Hematopoietic multipotent progenitor cell (in vitro differentiated cells): ENCODE results near the gene SKA3. TPM values are rescaled to one million over a fixed set of nuclear protein-coding genes. Genes with fewer than 3 reads are reported as not detected.
"Not testable (repeated sequence)": the region's sequence is repeated elsewhere in the genome, so short reads cannot be mapped to it uniquely, and the experiment has no call there.

Experiments
- DNase-seq, 3 donors: peaks; one replicate each; pipeline ENCODE4 v3.0.0-alpha.2; 2011 to 2015; ENCODE audit warnings: low read depth in 2 of 3, low spot score in 2 of 3
- total RNA-seq: library from RNA; depleted of rRNA; stranded (reverse); fragments of >200 nt; gene quantifications from one replicate; pipeline ENCODE4 v1.2.3, GENCODE V29; 2012

The SKA3 gene
- total RNA-seq, 1 donor = 4.8 TPM

DNA sequence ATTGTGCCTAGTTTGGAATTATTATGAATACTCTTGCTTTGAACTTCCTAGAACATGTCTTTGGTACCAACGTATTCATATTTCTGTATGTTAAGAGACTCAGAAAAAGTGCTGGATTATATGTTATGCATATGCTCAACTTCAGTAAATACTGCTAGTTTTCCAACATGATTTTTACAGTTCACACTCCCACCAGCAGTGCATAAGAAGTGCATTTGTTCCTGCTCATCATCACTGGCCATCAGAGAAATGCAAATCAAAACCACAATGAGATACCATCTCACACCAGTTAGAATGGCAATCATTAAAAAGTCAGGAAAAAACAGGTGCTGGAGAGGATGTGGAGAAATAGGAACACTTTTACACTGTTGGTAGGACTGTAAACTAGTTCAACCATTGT, 2.6 kb downstream of the SKA3 start:
- not testable (repeated sequence) for DNase-seq

GRCh38 chr13:21171420-21171819, 4.9 kb downstream of the SKA3 start:
- no peak for DNase-seq

- not testable (repeated sequence) for DNase-seq
These were observed 10.7 kb downstream of the SKA3 start for GRCh38 chr13:21165606-21166005.

DNA sequence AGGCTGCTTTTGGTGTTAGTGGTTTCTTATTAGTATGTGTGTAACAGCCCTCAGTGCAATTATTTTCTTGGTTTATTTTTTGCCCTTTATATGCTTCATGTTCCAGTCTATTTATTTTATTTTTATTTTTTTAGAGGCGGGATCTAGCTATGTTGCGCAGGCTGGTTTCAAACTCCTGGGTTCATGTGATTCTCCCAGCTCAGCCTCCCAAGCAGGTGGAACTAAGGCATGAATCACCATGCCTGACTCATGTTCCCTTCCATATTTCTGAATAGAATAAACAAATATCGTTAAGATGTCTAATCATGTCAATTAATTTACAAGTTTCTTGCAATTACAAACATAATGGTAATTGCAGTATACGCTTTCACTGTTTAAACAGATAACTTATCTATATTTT, 11.7 kb downstream of the SKA3 start:
- no peak for DNase-seq

- DNase-seq = no peak
These were observed 24.0 kb downstream of the SKA3 start for GRCh38 chr13:21152251-21152899.

DNA sequence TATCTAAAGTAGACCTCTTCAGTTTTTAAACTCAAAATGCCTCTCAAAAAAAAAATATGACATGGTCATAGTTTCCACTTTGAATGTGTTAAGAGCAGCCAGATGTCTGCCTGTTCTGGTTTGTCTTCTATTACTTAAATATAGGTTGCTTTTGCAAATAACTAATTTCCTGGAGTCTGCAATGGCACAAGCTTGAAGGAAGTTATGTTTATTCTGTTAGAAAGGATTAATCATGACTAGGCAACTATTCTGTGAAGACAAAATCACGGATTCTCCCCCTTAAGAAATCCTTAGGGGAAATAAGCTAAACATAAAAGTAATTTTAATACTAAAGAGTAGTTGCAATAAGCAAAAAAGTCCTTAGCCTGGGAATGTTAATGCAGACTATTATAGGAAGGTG, 26.3 kb downstream of the SKA3 start:
- DNase-seq = peak in 1 of 3 donors; percentile 19

DNA sequence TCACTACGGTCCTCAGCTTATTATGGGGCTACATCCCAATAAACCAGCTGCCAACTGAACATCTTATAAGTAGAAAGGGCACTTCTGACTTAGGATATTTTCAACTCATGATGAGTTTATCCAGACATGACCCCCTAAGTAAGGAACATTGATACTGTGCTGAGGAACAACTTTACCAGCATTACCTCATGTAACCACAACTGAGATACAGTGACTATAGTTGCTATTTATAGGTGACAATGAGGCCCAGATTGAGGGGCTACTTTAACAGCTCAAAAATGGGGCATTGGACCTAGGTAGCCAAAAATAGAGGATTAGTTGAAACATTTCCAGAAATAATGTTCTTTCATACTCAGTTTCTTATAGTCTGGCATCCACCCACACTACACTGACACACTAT, 26.8 kb downstream of the SKA3 start:
- no peak for DNase-seq

DNA sequence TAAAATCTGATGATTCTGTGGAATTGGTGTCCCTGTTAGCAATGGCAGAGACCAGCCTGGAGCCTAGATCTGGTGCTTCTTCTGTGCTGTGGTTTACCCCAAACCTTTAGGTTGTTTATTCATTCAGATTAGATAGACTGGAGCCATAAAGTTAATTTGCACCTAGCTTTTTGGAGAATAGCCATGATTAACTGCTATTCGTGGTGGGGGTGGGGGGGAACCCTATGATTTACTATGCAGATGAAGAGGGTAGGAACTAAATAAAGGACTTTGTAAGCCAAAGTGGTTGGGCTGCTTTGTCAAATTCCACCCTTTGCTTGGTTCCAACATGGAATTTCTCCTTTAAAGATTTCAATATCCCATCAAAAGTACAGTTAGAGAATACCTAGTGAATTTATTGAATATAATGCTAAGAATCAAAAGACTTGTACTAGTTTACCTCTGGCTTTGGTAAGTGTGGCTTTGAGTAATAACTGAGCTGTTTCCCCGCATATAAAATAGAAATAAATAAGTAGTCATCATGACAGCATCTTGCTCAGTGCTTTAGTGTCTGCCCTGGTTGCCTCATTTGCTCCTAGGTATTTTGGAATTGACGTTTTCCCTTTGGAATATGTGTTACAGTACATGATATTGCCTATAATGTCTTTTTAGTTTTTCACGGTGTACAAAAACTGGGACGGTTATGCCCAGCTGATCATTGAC, 27.6 kb downstream of the SKA3 start:
- DNase-seq = no peak

- no peak for DNase-seq
These were observed 28.5 kb downstream of the SKA3 start for GRCh38 chr13:21147827-21148226.

DNA sequence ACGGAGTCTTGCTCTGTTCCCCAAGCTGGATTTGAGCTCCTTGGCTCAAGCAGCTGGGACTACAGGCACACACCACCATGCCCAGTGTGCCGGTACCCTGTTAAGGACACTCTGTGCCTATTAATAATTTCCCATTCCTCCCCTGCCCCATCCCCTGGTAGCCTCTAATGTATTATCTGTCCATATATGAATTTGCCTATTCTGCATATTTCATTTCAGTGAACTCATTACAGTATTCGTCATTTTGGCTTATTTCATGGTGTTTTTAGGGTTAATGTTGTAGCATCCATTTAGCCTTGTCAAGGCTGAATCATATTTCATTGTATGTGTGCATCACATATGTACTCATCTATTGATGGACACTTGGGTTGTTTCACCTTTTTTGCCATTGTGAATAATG, 33.6 kb downstream of the SKA3 start:
- no peak for DNase-seq

DNA sequence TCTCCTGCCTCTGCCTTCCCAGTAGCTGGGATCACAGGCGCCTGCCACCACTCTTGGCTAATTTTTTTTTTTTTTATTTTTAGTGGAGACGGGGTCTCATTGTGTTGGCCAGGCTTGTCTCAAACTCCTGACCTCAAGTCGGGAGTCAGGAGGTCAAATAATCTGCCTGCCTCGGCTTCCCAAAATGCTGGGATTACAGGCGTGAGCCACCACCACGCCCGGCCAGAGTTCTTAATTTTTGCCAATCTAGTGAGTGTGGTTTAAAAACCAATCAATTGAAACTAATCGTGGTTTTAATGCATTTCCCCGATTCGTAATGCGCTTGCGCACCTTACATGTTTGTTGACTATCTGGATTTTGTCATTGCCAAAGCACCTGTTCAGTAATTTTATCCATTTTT, 37.0 kb downstream of the SKA3 start:
- DNase-seq = no peak

GRCh38 chr13:21138561-21138960, 37.8 kb downstream of the SKA3 start:
- no peak for DNase-seq

DNA sequence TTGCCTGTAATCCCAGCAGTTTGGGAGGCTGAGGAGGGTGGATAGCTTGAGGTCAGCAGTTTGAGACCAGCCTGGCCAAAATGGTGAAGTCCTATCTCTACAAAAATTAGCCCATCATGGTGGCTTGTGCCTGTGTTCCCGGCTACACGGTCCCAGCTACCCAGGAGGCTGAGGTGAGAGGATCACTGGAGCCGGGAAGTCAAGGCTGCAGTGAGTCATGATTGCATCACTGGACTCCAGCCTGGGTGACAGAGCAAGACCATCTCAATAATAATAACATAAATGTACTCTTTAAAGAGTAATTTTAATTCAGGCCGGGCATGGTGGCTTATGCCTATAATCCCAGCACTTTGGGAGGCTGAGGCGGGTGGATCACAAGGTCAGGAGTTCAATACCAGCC, 38.7 kb downstream of the SKA3 start:
- DNase-seq = no peak

GRCh38 chr13:21135833-21136232, 40.5 kb downstream of the SKA3 start:
- not testable (repeated sequence) for DNase-seq

DNA sequence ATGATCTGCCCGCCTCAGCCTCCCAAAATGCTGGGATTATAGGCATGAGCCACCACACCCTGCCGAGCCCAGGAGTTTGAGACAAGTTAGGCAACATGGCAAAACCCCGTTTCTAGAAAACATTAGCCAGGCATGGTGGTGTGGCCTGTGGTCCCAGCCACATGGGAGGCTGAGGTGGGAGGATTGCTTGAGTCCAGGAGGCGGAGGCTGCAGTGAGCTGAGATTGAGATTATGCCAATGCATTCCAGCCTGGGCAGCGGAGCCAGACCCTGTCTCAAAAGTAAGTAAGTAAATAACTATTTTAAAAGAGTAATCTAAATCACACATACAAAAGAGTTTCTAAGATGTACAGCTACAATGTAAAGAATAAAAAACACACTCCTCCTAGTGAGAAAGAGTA, 41.9 kb downstream of the SKA3 start:
- no peak for DNase-seq

GRCh38 chr13:21133077-21133476, 43.3 kb downstream of the SKA3 start:
- DNase-seq = no peak

DNA sequence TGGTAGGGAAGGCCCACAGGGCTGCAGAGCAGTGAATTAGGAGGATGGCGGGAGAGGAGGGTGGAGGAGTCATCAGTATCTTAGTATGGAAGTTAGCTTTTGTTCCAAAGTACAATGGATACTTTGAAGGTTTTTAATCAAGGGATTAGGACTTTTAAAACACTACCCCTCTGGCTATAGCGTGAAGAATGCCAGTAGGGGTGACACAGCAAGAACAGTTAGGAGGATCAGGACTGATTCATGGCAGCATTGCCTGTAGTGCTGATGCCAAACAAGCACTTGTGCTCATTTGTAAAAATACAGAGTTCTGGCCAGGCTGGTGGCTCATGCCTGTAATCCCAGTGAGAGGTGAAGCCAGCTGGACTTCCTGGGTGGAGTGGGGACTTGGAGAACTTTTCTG, 46.2 kb downstream of the SKA3 start:
- no peak for DNase-seq

DNA sequence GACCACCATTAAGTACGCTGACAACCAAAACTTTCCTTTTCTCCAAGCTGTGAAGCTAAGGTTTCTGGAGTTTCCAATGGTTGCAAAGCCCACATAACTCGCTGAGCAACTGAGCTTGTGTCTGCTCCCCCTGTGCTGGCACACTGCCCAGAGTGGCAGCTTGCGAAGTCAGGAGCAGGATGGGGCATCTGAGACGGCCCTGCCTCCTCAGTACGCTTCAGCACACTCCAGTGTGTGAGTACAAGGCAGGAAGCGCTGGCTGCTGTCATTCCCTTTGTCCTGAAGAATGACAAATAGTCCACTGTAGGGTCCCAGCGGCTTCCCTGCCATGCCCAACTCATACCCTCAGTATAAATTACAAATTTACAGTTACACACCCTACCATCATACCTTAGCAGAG, 51.5 kb downstream of the SKA3 start:
- DNase-seq = peak in 2 of 3 donors; percentile 33 to 66

- no peak for DNase-seq
These were observed 52.4 kb downstream of the SKA3 start for GRCh38 chr13:21123956-21124355.

- DNase-seq = no peak
These were observed 54.7 kb downstream of the SKA3 start for GRCh38 chr13:21121616-21122015.

DNA sequence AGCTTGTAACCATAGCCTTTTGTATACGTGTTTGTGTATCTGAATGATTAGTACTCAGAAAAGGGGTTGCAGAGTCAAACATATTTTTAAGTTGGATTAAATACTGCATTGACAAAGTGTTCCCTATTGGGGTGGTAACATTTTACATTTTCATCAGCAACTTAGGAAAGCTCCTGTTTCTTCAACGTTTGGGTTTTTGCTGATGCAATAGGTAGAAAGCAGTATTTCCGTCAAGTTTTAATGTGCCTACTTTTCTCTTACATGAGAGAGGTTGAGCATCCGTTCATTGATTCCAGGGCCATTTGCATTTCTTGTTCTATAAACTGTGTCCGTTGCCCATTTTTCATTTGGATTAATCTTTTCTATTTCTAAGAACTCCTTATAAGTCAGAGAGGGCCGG, 56.2 kb downstream of the SKA3 start:
- DNase-seq = no peak

- no peak for DNase-seq
These were observed 56.8 kb downstream of the SKA3 start for GRCh38 chr13:21119526-21119925.

- DNase-seq = no peak
These were observed 58.2 kb downstream of the SKA3 start for GRCh38 chr13:21118180-21118579.
